NCI-H1048 (cell line): ENCODE results near the gene REXO1.
"Not testable (repeated sequence)": the region's sequence is repeated elsewhere in the genome, so short reads cannot be mapped to it uniquely, and the experiment has no call there.

Experiments used
- DNase-seq: peaks from one replicate; lab custom pipeline; 2025; lab: John Stamatoyannopoulos, UW

The REXO1 gene

DNA sequence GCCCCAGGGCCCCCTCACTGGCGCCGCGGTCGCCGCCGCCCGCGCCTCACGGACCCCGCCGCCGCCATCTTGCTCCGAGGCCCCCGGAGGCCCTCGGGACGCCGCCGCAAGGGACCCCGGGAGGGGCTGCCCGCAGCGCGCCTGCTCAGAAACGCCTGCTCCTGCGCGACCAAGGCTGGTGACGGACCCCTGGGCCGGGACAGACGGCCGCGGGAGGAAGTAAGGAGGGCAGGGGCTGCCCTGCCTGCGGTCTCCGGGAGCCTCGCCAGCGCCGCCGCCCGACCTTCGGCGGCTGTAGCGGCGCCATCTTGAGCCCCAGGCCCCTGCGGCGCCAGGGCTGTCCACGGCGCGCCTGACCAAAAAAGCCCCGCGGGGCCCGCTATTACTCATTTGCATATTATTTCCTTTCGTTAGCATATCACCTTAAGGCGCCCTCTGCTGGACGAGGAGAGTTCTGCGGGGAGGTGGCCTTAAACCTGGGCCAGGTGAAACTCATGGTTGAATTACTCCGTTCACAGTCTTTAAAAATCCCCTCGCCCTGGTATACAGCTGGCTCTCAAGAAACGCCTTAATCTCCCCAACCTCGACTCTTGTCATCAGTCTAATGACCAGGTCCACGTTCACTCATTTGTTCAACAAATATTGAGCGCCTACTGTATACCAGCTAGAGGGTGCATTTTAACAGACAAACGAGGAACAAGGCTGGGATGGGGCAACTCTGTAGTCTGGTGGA is at the start of gene REXO1:
REXO1 (minus strand) TSS at position 85 of the 733 bp plus-strand sequence. CDS start 125 bp downstream, outside the sequence.
- peak; percentile 89 for DNase-seq

DNA sequence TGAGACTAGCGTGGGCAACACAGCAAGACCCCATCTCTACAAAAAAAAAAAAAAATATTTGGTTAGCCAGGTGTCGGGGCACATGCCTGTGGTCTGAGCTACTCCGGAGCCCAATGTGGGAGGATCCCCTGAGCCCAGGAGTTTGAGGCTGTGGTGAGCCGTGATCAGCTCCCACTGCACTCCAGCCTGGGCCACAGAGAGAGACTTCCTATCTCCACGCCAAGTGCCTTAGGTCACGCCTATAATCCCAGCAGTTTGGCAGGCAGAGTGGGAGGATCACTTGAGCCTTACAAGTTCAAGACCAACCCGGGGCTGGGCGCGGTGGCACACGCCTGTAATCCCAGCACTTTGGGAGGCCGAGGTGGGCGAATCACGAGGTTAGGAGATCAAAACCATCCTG is 48.2 kb upstream of the REXO1 start:
- no peak for DNase-seq

GRCh38 chr19:1893791-1894190 is 45.5 kb upstream of the REXO1 start:
- DNase-seq = no peak

DNA sequence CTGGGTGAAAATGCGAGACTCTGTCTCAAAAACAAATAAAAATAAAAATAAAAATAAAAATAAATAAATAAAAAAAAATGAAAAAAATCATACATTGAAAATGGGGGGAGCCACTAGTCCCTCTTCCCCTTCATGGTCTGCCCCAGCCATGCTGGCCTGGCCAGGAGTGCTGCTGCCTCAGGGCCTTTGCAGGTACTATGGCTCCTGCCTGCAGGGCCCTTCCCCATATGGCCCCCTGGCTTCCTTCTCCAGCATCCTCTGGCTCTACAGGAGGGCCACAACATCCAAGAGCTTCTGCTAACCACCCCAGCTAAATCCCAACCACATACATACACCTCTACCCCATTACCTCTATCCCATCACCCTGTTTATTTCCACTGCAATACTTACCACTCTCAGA is 41.6 kb upstream of the REXO1 start:
- no peak for DNase-seq

- no peak for DNase-seq
These were observed 40.1 kb upstream of the REXO1 start for GRCh38 chr19:1888385-1888784.

DNA sequence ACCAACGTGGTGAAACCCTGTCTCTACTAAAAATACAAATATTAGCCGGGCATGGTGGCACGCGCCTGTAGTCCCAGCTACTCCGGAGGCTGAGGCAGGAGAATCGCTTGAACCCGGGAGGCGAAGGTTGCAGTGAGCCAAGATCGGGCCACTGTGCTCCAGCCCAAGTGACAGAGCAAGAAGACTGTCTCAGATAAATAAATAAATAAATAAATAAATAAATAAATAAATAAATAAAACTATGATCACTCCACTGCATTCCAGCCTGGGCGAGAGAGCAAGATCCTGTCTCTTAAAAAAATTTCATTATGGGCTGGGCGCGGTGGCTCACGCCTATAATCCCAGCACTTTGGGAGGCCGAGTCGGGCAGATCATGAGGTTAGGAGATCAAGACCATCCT is 38.1 kb upstream of the REXO1 start:
- not testable (repeated sequence) for DNase-seq

GRCh38 chr19:1885398-1886119 is 37.3 kb upstream of the REXO1 start, which contains the start of gene ABHD17A:
TSS of gene ABHD17A (minus strand) at chr19:1885496. CDS start at chr19:1881566, 3,930 bp downstream.
- peak; percentile 86 for DNase-seq

DNA sequence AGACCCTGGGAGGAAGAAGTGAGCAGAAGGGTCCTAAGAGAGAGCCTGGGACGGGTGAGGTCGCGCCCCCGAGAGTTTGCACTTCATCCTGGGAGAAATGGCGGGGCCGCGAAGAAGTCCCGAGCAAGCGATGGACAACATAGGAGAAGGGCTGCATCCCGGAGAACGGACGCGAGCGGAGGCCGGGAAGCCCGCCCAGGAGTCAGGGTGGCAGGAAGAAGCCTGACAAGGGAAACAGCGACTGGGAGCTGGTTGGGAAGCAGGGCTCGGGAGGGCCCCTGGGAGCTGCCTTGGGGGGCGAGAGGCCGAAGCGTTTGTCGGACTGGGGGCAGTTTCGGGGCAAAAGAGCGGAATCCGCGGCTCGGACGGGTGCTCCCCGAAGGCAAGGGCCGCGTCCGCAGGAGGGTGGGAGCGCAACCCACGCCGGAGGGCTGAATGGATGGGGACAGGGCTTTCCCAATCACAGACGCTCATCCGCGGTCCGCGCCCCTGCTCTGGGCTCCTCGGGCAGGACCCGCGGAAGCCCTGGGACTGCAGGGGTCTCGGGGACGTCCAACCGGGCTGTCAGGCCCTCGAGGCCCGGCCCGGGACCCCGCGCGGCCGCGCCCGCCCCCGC is 36.5 kb upstream of the REXO1 start:
- no peak for DNase-seq

DNA sequence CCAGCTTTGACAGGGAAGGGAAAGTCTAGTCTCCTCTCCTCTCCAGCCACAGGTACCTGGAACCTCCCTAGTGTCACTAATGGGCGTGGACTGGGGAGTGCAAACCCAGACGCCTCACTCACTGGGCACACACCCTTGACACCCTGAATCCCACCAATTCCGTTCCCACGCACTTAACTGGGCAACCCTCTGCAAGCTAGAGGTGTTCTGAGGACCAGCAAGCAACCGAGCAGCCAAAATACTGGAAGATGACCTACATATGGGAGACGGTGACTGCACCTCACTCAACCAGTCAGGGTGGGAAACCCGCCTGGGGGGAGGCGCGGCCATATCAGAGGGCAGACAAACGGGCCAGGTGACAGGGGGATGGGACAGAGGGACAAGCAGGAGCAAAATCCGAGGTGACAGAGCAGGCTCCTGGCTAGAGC is 36.0 kb upstream of the REXO1 start:
- DNase-seq = no peak

GRCh38 chr19:1883784-1884183 is 35.5 kb upstream of the REXO1 start:
- DNase-seq = no peak

GRCh38 chr19:1882786-1883692 is 34.8 kb upstream of the REXO1 start:
- no peak for DNase-seq

- DNase-seq = no peak
These were observed 34.0 kb upstream of the REXO1 start for GRCh38 chr19:1882089-1882785.

DNA sequence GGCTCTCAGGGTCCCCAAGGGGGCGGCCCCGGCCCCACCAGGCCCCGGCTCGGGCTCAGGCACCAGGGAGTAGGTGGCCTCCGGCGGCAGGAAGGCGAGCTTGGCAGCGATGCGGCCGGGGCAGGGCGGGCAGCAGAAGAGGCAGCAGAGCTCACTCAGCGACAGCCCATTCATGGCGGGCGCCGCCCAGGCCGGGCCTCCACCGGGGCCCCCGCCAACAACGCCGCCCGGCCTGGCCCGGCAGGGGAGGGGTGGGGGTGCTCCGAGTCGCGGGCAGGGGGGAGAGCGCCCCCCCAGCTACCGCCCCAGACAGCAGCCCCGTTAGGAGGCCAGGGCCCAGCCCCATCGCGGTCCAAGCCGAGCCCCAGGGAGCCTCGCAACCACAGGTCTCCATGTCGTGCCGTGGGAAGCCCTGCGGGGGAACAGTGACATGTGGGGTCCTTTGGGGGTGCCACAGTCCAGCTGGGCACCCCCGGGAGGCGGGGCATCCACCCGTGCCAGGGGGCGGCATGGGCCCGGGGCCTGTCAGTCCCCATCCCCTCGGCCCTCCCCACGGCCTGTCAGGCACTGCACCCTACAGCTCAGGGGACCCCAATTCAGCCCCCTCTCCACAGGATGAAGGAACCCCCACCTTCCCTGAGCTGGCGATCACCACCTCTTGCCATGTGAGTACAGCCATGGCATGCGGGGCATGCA is 33.3 kb upstream of the REXO1 start:
- DNase-seq = not testable (repeated sequence)

- DNase-seq = no peak
These were observed 32.5 kb upstream of the REXO1 start for GRCh38 chr19:1880611-1881392.

GRCh38 chr19:1879982-1880381 is 31.7 kb upstream of the REXO1 start:
- not testable (repeated sequence) for DNase-seq

- DNase-seq = not testable (repeated sequence)
These were observed 30.3 kb upstream of the REXO1 start for GRCh38 chr19:1878583-1878982.

GRCh38 chr19:1877280-1877660 is 29.0 kb upstream of the REXO1 start:
- DNase-seq = not testable (repeated sequence)

DNA sequence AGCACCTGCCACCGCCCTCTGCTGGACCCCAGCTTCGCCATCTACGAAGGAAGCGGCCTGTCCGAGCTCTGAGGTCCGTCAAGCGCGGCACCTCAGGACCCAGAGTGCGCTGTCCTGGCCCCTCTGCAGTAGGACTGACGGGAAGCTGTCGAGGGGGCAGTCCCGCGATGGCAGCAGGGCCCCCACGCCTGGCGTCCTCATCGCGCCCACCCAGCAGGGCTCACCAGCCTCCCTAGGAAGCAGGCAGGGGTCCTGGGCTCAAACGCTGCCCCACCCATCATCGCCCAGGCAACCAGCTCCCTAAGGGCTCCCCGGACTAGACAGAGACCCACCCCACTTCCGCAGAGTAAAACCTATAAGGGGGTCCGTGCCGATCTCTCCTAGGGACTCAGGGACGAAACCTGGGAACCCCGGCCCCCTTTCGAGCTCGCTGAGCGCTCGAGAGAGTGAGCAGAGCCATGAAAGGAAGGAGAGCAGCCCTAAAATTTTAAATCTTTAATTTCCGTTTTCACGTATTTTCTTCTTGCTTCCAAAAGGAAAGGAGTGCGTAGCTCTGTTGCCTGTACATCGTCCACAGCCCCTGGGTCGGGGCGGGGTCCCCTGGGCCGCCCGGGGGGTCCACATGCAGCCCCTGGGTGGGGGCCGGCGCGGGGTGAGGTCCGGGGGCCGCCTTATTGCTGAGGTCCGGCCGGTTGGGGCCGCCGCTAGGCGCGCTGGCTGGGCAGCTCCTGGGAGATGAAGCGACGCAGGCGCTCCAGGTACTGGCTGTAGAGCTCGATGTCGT is 28.4 kb upstream of the REXO1 start:
- DNase-seq = not testable (repeated sequence)
